CD4-positive, alpha-beta T cell treated with Interleukin-10 for 1 hour (primary cell): ENCODE measurements around the gene TLE4.

Experiments used
- DNase-seq: peaks from one replicate; pipeline ENCODE4 v3.0.0-alpha.2; 2020

Gene TLE4

GRCh38 chr9:79572608-79573411 is 1.0 kb downstream of the TLE4 start:
- DNase-seq: peak; percentile 69

- DNase-seq: no peak
Observed at GRCh38 chr9:79573412-79573923, 1.7 kb downstream of the TLE4 start.

- DNase-seq: no peak
Observed at GRCh38 chr9:79574136-79574535, 2.4 kb downstream of the TLE4 start.

- DNase-seq: no peak
Observed at GRCh38 chr9:79574781-79575180, 3.0 kb downstream of the TLE4 start.

GRCh38 chr9:79575547-79575946 is 3.8 kb downstream of the TLE4 start:
- no peak for DNase-seq

GRCh38 chr9:79577969-79578723 is 6.4 kb downstream of the TLE4 start:
- no peak for DNase-seq

GRCh38 chr9:79578891-79579290 is 7.1 kb downstream of the TLE4 start:
- no peak for DNase-seq

GRCh38 chr9:79579624-79580023 is 7.9 kb downstream of the TLE4 start:
- DNase-seq: no peak

- no peak for DNase-seq
Observed at GRCh38 chr9:79580055-79580454, 8.3 kb downstream of the TLE4 start.

GRCh38 chr9:79581388-79581787 is 9.6 kb downstream of the TLE4 start:
- DNase-seq: peak; percentile 30

- peak; percentile 52 for DNase-seq
Observed at GRCh38 chr9:79581794-79582193, 10.0 kb downstream of the TLE4 start.

- peak; percentile 31 for DNase-seq
Observed at GRCh38 chr9:79583952-79584654, 12.3 kb downstream of the TLE4 start.

- DNase-seq: no peak
Observed at GRCh38 chr9:79584655-79584982, 12.9 kb downstream of the TLE4 start.

- no peak for DNase-seq
Observed at GRCh38 chr9:79588488-79589223, 16.9 kb downstream of the TLE4 start.

- DNase-seq: no peak
Observed at GRCh38 chr9:79591458-79591857, 19.7 kb downstream of the TLE4 start.

GRCh38 chr9:79592726-79593493 is 21.1 kb downstream of the TLE4 start:
- DNase-seq: peak; percentile 52

- DNase-seq: no peak
Observed at GRCh38 chr9:79598562-79599345, 27.0 kb downstream of the TLE4 start.

GRCh38 chr9:79600466-79600865 is 28.7 kb downstream of the TLE4 start:
- no peak for DNase-seq

GRCh38 chr9:79603222-79603920 is 31.6 kb downstream of the TLE4 start:
- no peak for DNase-seq

- no peak for DNase-seq
Observed at GRCh38 chr9:79604149-79604548, 32.4 kb downstream of the TLE4 start.
